IMR-90 (cell line): ENCODE measurements around the gene SMCHD1. TPM values are rescaled to one million over a fixed set of nuclear protein-coding genes. Genes with fewer than 3 reads are reported as not detected.

Experiments used
- ATAC-seq: fragments of 200-7000 bp; cut with Tn5 transposase; 2 replicates; pipeline ENCODE4 v1.9.1; 2020; ENCODE audit warnings: low read depth, mild to moderate bottlenecking, moderate library complexity
- BruUV-seq: library from RNA; stranded (reverse); fragments of 400-500 nt; replicated peaks from 2 replicates; lab custom pipeline; 2021; lab: Mats Ljungman, UMichigan
- CTCF ChIA-PET: fragments of 300-600 bp; formaldehyde crosslinking; extraction: SDS; loops from one replicate; lab custom pipeline; 2021; ENCODE audit warnings: antibody characterized with exemption; lab: Yijun Ruan, JAX
- POLR2A ChIA-PET: fragments of 300-600 bp; sonication (Branson Sonifier 250); formaldehyde crosslinking; loops from one replicate; lab custom pipeline; 2022; ENCODE audit warnings: antibody characterized with exemption; ENCODE audit not compliant: unreplicated experiment; lab: Charles Lee
- DNase-seq: peaks from one replicate; pipeline ENCODE4 v3.0.0; 2013
- H2AFZ ChIP-seq: replicated peaks from 2 replicates; pipeline ENCODE3; 2013; ENCODE audit warnings: low read length, mild to moderate bottlenecking; ENCODE audit not compliant: poor library complexity
- H2AK5ac ChIP-seq: 2 replicates; pipeline ENCODE4 v1.6.1; 2013; ENCODE audit warnings: low read depth, low read length, inconsistent platforms
- H2AK9ac ChIP-seq: replicated peaks from 2 replicates; pipeline ENCODE3; 2013; ENCODE audit warnings: mild to moderate bottlenecking, low read depth, low read length, moderate library complexity; ENCODE audit not compliant: poor library complexity
- H2BK120ac ChIP-seq: 2 replicates; pipeline ENCODE4 v1.6.1; 2013; ENCODE audit warnings: low read depth, low read length, inconsistent platforms
- H2BK15ac ChIP-seq: 3 replicates; pipeline ENCODE4 v1.6.1; 2013; ENCODE audit warnings: low read depth, low read length, inconsistent platforms
- H2BK20ac ChIP-seq: 2 replicates; pipeline ENCODE4 v1.6.1; 2013; ENCODE audit warnings: low read depth, mild to moderate bottlenecking, inconsistent platforms, low read length, moderate library complexity
- H2BK5ac ChIP-seq: 2 replicates; pipeline ENCODE4 v1.6.1; 2013; ENCODE audit warnings: mild to moderate bottlenecking, low read depth, low read length, inconsistent platforms; ENCODE audit not compliant: poor library complexity, severe bottlenecking
- H3K14ac ChIP-seq: replicated peaks from 2 replicates; pipeline ENCODE4 v1.6.1; 2013; ENCODE audit warnings: low read depth, low read length, inconsistent platforms
- H3K18ac ChIP-seq: 2 replicates; pipeline ENCODE4 v1.6.1; 2013; ENCODE audit warnings: low read depth, low read length, control low read depth
- H3K23ac ChIP-seq: 2 replicates; pipeline ENCODE4 v1.6.1; 2013; ENCODE audit warnings: low read depth, low read length, inconsistent platforms
- H3K27ac ChIP-seq: 2 replicates; pipeline ENCODE4 v1.5.1; 2013; ENCODE audit warnings: mild to moderate bottlenecking, control low read depth, low read length; ENCODE audit not compliant: insufficient read depth
- H3K27me3 ChIP-seq: 2 replicates; pipeline ENCODE4 v1.6.1; 2013; ENCODE audit warnings: low read length; ENCODE audit not compliant: control insufficient read depth, insufficient read depth
- H3K36me3 ChIP-seq: 2 replicates; pipeline ENCODE4 v1.6.1; 2013; ENCODE audit warnings: low read length, mixed read lengths; ENCODE audit not compliant: control insufficient read depth, insufficient read depth
- H3K4ac ChIP-seq: 2 replicates; pipeline ENCODE4 v1.6.1; 2013; ENCODE audit warnings: low read depth, low read length, inconsistent platforms
- H3K4me1 ChIP-seq: 2 replicates; pipeline ENCODE4 v1.6.1; 2013; ENCODE audit warnings: low read length, mixed read lengths; ENCODE audit not compliant: control insufficient read depth, insufficient read depth
- H3K4me2 ChIP-seq: 2 replicates; pipeline ENCODE4 v1.6.1; 2013; ENCODE audit warnings: low read depth, mild to moderate bottlenecking, control low read depth, low read length, moderate library complexity
- H3K4me3 ChIP-seq: 2 replicates; pipeline ENCODE4 v1.5.1; 2013; ENCODE audit warnings: low read depth, mild to moderate bottlenecking, control low read depth, low read length, moderate library complexity; ENCODE audit not compliant: insufficient read depth
- H3K56ac ChIP-seq: 2 replicates; pipeline ENCODE4 v1.6.1; 2013; ENCODE audit warnings: low read length, inconsistent platforms; ENCODE audit not compliant: insufficient read depth; ENCODE audit errors: extremely low read depth
- H3K79me1 ChIP-seq, 2 experiments: 2 replicates each; pipeline ENCODE4 v1.6.1; 2013; ENCODE audit warnings: low read length in 2 of 2, inconsistent platforms in 1 of 2, low read depth in 1 of 2
- H3K9ac ChIP-seq: 2 replicates; pipeline ENCODE4 v1.6.1; 2013; ENCODE audit warnings: low read depth, low read length, control low read depth
- H3K9me1 ChIP-seq: 2 replicates; pipeline ENCODE4 v1.6.1; 2013; ENCODE audit warnings: low read length, inconsistent platforms; ENCODE audit not compliant: insufficient read depth
- H3K9me3 ChIP-seq: 2 replicates; pipeline ENCODE4 v1.6.1; 2013; ENCODE audit warnings: low read length; ENCODE audit not compliant: control insufficient read depth, insufficient read depth
- H4K20me1 ChIP-seq: 2 replicates; pipeline ENCODE4 v1.6.1; 2013; ENCODE audit warnings: low read length, inconsistent platforms; ENCODE audit not compliant: insufficient read depth
- H4K5ac ChIP-seq: 2 replicates; pipeline ENCODE4 v1.6.1; 2013; ENCODE audit warnings: mild to moderate bottlenecking, low read depth, low read length, control low read depth
- H4K8ac ChIP-seq, 2 experiments: 2 replicates each; pipeline ENCODE4 v1.6.1; 2013; ENCODE audit warnings: low read depth in 2 of 2, low read length in 2 of 2, control low read depth in 1 of 2, inconsistent platforms in 1 of 2
- H4K91ac ChIP-seq: 2 replicates; pipeline ENCODE4 v1.6.1; 2013; ENCODE audit warnings: low read depth, low read length, inconsistent platforms; ENCODE audit not compliant: insufficient read depth
- BHLHE40 ChIP-seq: fragments of 150-350 bp; IDR thresholded peaks from 2 replicates; pipeline ENCODE4 v1.6.1; 2016; ENCODE audit warnings: mild to moderate bottlenecking, low read depth, low read length
- CEBPB ChIP-seq: IDR thresholded peaks from 2 replicates; pipeline ENCODE4 v1.6.1; 2012; ENCODE audit warnings: low read depth, low read length, improper control_type of control experiment
- CHD1 ChIP-seq: IDR thresholded peaks from 2 replicates; pipeline ENCODE4 v1.6.1; 2012; ENCODE audit warnings: low read depth, low read length, improper control_type of control experiment
- FOS ChIP-seq: fragments of 150-350 bp; IDR thresholded peaks from 2 replicates; pipeline ENCODE4 v1.6.1; 2016; ENCODE audit warnings: low read depth, low read length
- MAFK ChIP-seq: IDR thresholded peaks from 2 replicates; pipeline ENCODE4 v1.6.1; 2012; ENCODE audit warnings: low read depth, low read length, improper control_type of control experiment
- MAZ ChIP-seq: IDR thresholded peaks from 2 replicates; pipeline ENCODE4 v1.6.1; 2012; ENCODE audit warnings: low read depth, mild to moderate bottlenecking, low read length, improper control_type of control experiment, moderate library complexity, borderline replicate concordance
- MXI1 ChIP-seq: IDR thresholded peaks from 2 replicates; pipeline ENCODE4 v1.6.1; 2012; ENCODE audit warnings: low read depth, mild to moderate bottlenecking, low read length, moderate library complexity, borderline replicate concordance
- NFE2L2 ChIP-seq: fragments of 150-350 bp; IDR thresholded peaks from 2 replicates; pipeline ENCODE4 v1.6.1; 2016; ENCODE audit warnings: low read depth, mild to moderate bottlenecking, low read length
- POLR2A ChIP-seq: IDR thresholded peaks from 2 replicates; pipeline ENCODE4 v1.6.1; 2012; ENCODE audit warnings: mild to moderate bottlenecking, low read depth, low read length
- RAD21 ChIP-seq: IDR thresholded peaks from 2 replicates; pipeline ENCODE4 v1.6.1; 2012; ENCODE audit warnings: low read length, improper control_type of control experiment
- RCOR1 ChIP-seq: IDR thresholded peaks from 2 replicates; pipeline ENCODE4 v1.6.1; 2012; ENCODE audit warnings: mild to moderate bottlenecking, low read length, improper control_type of control experiment; ENCODE audit not compliant: insufficient replicate concordance
- RFX5 ChIP-seq: IDR thresholded peaks from 2 replicates; pipeline ENCODE4 v1.8.0; 2012; ENCODE audit warnings: low read depth, mild to moderate bottlenecking, low read length, moderate library complexity
- SMC3 ChIP-seq: fragments of 150-350 bp; IDR thresholded peaks from 2 replicates; pipeline ENCODE4 v1.6.1; 2016; ENCODE audit warnings: low read depth, mild to moderate bottlenecking, antibody characterized with exemption, low read length, moderate library complexity
- WGBS, 2 experiments: methylation state at CpG; one replicate each; pipeline versions ENCODE4 v1.1.5 to v1.1.7; 2013; ENCODE audit warnings: missing lambda C conversion rate in 2 of 2; ENCODE audit not compliant: insufficient read length in 1 of 2; ENCODE audit errors: extremely low coverage in 2 of 2; 5-methylcytosine and 5-hydroxymethylcytosine counted together
- dilution Hi-C: fragments of 300-500 bp; cut with HindIII; formaldehyde crosslinking; loops from one replicate; pipeline ENCODE4 v1.14.3; 2018; ENCODE audit warnings: low sequenced_read_pairs; ENCODE audit not compliant: unreplicated experiment
- in situ Hi-C: fragments of 300-500 bp; cut with MboI; formaldehyde crosslinking; loops from 3 replicates; pipeline ENCODE4 v1.14.3; 2019; ENCODE audit warnings: low sequenced_read_pairs, inconsistent platforms, mixed read lengths
- intact Hi-C: fragments of 100-400 bp; cut with micrococcal nuclease; formaldehyde crosslinking; loops from 2 replicates; pipeline ENCODE4 v1.10.0; 2022
- polyA plus RNA-seq, 3 experiments: library from polyadenylated mRNA; depleted of rRNA; stranded (reverse); fragments of >200 nt; gene quantifications; 2 replicates each; pipeline ENCODE4 v1.2.3, GENCODE V29; 2012; ENCODE audit warnings: low replicate concordance in 1 of 3
- total RNA-seq: library from RNA; depleted of rRNA; stranded (reverse); fragments of >200 nt; gene quantifications from 2 replicates; pipeline ENCODE4 v1.2.3, GENCODE V29; 2012
- TF ChIP-seq, protein P1 (sequence below): conservative IDR thresholded peaks from 2 replicates; pipeline ENCODE4 v1.5.1; 2012; ENCODE audit warnings: mild to moderate bottlenecking, low read depth, low read length, improper control_type of control experiment
- TF ChIP-seq, protein P2 (sequence below): fragments of 150-350 bp; IDR thresholded peaks from 2 replicates; pipeline ENCODE4 v1.6.1; 2016; ENCODE audit warnings: low read depth, mild to moderate bottlenecking, low read length, moderate library complexity, borderline replicate concordance
- TF ChIP-seq, protein P3 (sequence below): fragments of 150-350 bp; IDR thresholded peaks from 2 replicates; pipeline ENCODE4 v1.6.1; 2017; ENCODE audit warnings: mild to moderate bottlenecking, antibody characterized with exemption, low read length, low read depth

Gene SMCHD1
- total and polyA plus RNA-seq, 2 of the 4 experiments (the other 2 are of a cell fraction) = 14.8 to 47.3 TPM

DNA sequence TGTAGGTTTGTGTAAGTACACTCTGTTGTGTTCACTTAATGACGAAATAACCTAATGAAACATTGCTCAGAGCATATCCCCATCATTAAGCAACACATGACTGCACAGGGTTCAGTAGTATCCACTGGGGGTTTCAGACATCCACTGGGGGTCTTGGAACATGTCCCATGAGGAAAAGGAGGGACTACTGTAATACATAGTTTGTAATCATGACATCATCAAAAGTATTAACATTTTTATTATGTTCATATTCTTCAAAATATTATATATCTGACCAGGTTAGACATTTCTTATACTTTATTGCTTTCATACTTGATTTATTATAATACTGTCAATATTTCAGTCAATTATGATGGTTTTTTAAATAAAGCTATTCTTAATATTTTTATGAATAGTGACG is 136.9 kb downstream of the SMCHD1 start:
- Histone ChIP-seq H3K79me1 (peaks cover 4 to 17% of the 10 kb centered on the region in 2 experiments; a peak in 2 of 4 replicates), H3K4ac (no peak overlapping the region), H4K20me1 (no peaks in the 10 kb centered on the region), H3K36me3 (peaks cover 24% of the 10 kb centered on the region), H2AK5ac (no peak overlapping the region), H3K18ac (no peak overlapping the region), H2BK120ac (no peak overlapping the region), H3K9me3 (no peaks in the 10 kb centered on the region), H4K91ac (no peak overlapping the region), H3K4me1 (no peaks in the 10 kb centered on the region), H2BK20ac (no peak overlapping the region), H3K9me1 (no peaks in the 10 kb centered on the region), H3K4me3 (no peak overlapping the region), H4K8ac (no peak overlapping the region), H2BK15ac (no peak overlapping the region), H3K14ac (no peak overlapping the region), H3K9ac (no peak overlapping the region), H4K5ac (no peak overlapping the region), H3K4me2 (no peak overlapping the region), H2AK9ac (no peak overlapping the region), H3K23ac (no peak overlapping the region), H2AFZ (no peak overlapping the region), H2BK5ac (no peak overlapping the region), H3K27me3 (no peaks in the 10 kb centered on the region), H3K27ac (no peak overlapping the region), H3K56ac (no peak overlapping the region)
- ATAC-seq (no peak), DNase-seq (no peak)
- intact Hi-C loops = no loop called here
- in situ Hi-C loops = no loop called here
- ChIA-PET CTCF (interaction anchor here (0.6 kb wide), 1 partner anchor 12 kb away, joined by 3 read pairs; no protein-coding TSS in a partner anchor), POLR2A (no interaction called here)
- TF ChIP-seq MAFK (no peak), MAZ (no peak), RCOR1 (no peak), CEBPB (no peak), RFX5 (no peak), RAD21 (no peak), SMC3 (no peak), BHLHE40 (no peak), POLR2A (no peak), NFE2L2 (no peak), MXI1 (no peak), CHD1 (no peak), FOS (no peak)
- TF ChIP-seq, protein P1, sequence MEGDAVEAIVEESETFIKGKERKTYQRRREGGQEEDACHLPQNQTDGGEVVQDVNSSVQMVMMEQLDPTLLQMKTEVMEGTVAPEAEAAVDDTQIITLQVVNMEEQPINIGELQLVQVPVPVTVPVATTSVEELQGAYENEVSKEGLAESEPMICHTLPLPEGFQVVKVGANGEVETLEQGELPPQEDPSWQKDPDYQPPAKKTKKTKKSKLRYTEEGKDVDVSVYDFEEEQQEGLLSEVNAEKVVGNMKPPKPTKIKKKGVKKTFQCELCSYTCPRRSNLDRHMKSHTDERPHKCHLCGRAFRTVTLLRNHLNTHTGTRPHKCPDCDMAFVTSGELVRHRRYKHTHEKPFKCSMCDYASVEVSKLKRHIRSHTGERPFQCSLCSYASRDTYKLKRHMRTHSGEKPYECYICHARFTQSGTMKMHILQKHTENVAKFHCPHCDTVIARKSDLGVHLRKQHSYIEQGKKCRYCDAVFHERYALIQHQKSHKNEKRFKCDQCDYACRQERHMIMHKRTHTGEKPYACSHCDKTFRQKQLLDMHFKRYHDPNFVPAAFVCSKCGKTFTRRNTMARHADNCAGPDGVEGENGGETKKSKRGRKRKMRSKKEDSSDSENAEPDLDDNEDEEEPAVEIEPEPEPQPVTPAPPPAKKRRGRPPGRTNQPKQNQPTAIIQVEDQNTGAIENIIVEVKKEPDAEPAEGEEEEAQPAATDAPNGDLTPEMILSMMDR = no peak
- TF ChIP-seq, protein P2, sequence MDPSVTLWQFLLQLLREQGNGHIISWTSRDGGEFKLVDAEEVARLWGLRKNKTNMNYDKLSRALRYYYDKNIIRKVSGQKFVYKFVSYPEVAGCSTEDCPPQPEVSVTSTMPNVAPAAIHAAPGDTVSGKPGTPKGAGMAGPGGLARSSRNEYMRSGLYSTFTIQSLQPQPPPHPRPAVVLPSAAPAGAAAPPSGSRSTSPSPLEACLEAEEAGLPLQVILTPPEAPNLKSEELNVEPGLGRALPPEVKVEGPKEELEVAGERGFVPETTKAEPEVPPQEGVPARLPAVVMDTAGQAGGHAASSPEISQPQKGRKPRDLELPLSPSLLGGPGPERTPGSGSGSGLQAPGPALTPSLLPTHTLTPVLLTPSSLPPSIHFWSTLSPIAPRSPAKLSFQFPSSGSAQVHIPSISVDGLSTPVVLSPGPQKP = no peak
- TF ChIP-seq, protein P3, sequence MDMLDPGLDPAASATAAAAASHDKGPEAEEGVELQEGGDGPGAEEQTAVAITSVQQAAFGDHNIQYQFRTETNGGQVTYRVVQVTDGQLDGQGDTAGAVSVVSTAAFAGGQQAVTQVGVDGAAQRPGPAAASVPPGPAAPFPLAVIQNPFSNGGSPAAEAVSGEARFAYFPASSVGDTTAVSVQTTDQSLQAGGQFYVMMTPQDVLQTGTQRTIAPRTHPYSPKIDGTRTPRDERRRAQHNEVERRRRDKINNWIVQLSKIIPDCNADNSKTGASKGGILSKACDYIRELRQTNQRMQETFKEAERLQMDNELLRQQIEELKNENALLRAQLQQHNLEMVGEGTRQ = no peak
- no TSS peak for BruUV-seq
- dilution Hi-C loops = no loop called here
- no CpG with 5 or more reads among the region's 2 CpGs for WGBS, 2 experiments
